ENCODE data around the gene NPLOC4. TPM values are rescaled to one million over a fixed set of nuclear protein-coding genes. Genes with fewer than 3 reads are reported as not detected.

NPLOC4 gene
- total RNA-seq, 2 donors from 2014 or later, result 43.8 to 63.0 TPM

DNA sequence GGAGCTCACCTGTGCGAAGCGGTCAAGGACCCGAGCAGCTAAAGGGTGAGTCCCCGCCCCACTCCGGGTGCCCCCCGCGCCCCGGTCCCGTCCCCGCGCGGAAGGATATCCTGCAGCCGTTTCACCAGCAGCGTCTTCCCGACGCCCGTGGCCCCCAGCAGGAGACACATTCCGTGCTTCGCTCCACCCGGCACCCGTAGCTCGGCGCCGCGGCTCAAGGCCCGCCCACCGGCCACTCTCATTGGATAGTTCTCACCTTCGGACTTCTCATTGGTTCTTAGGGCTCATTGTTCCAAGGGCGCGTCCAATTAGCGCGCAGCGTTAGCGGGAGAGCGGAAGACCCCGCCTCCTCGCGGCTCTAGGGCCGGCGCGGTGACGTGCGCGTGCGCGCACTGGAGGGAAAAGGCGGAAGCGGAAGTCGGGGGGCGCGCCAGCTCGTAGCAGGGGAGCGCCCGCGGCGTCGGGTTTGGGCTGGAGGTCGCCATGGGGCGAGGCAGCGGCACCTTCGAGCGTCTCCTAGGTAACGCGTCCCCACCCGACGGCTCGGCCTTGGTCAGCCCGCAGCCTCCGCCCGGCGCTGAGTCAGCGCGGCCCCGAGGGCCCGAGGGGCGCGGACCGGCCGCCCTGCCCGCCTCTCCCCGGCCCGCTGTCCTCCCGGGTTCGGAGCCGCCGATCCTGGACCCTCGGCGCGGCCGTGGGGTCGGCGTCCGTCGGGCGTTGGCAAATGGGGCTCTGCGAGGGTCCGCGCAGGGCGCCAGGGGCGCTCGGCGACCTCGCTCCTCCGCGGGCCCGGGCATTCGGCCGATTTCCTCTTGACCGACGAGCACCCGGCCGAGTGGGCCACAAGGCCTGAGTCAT is 46.9 kb upstream of the NPLOC4 start, which contains the start of the genes ARL16 and HGS:
Gene ARL16 (minus strand): TSS at position 214 of the 858 bp plus-strand sequence. CDS start 44 bp downstream, at position 170.
Gene HGS (plus strand): TSS at position 428 of the 858 bp plus-strand sequence. CDS start 56 bp downstream, at position 484.
- peak; percentile 98 for ATAC-seq
- Histone ChIP-seq H3K36me3 (replicated peaks in 1 of 2; ENCODE audit: insufficient read depth in 1 of 2, low read depth in 2 of 2) (peaks cover 0 to 10% of the 10 kb centered on the region in 2 donors), H3K27ac (peak within 1 kb of the TSS; percentile 62 to 86 (median 76)), H3K9me3 (no peaks in the 10 kb centered on the region), H3K27me3 (no peaks in the 10 kb centered on the region), H3K4me3 (peak within 1 kb of the TSS; percentile 86 to 95), H3K4me1 (peaks cover 39% of the 10 kb centered on the region)
- peak; percentile 39 to 73 (median 59) for TF ChIP-seq POLR2A (IDR thresholded peaks at IDR 0.05)
- peak in 1 of 7 experiments; percentile 10 for TF ChIP-seq CTCF (IDR thresholded peaks at IDR 0.05)
- DNase-seq, result peak; percentile 98
- WGBS, 2 donors, result 0% methylated on average over 106 of the region's 112 CpGs; no CpG with 5 or more reads in 1 of the 2 donors
- intact Hi-C loops (cut with DNase I), result no loop called here

DNA sequence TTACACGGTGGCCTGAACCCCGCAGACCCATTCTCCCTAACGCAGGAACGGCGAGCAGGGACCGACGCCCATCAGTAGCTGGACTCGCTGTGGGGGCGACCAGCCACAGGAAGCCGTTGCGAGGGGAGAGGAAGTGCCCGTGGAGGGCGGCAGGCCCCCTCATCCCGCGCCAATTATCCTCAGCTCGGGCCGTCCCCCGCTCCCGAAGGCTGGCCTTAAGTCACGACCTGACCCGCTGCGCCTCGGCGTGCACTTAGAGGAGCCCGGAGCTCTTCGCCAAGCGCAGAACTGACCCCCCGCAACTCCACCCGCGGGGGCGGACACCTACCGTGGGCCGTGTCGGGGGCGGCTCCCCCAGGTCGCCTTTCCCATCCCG is 46.3 kb upstream of the NPLOC4 start:
- Histone ChIP-seq H3K27ac (peak overlapping the region; percentile 51 to 86 (median 76)), H3K27me3 (no peaks in the 10 kb centered on the region), H3K9me3 (no peaks in the 10 kb centered on the region), H3K4me1 (peaks cover 39% of the 10 kb centered on the region), H3K36me3 (replicated peaks in 1 of 2; ENCODE audit: insufficient read depth in 1 of 2, low read depth in 2 of 2) (peaks cover 0 to 8% of the 10 kb centered on the region in 2 donors), H3K4me3 (peak overlapping the region; percentile 86 to 95)
- peak; percentile 15 for ATAC-seq
- peak in 1 of 4 donors; percentile 20 for DNase-seq
- TF ChIP-seq CTCF (IDR thresholded peaks at IDR 0.05) (no peak), POLR2A (IDR thresholded peaks at IDR 0.05) (no peak)
- WGBS, 2 donors, result 0% methylated on average over 1 to 37 of the region's 37 CpGs
- intact Hi-C loops (cut with DNase I), result no loop called here

DNA sequence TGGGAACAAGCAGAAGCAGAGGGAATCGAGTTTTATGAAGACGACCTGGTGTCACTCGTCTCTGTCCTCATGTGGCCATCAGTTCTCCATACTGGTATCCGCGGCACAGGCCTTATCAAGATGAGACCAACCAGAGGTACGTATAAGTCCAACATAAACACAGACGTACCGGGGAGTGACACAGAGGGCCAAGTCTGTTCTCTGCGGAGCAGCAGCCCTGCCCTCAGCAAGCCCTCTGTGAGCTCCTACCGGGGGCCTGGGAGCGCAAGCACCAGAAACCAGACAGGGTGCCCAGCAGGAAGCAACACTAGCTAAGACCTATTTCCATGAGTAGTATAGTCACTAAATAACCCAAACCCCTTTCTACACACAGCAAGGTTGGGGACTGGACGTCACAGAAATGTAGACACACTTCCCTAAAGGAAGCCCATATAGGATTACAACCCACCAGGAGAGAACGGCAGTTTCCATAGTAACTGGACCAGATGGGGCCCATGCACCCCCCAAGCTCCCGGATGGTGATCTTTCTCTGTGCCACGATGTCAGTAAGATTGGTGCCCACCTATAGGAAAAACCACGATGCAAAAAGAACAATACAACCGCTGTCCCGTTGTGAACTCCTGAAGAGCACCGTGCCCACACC is 45.8 kb upstream of the NPLOC4 start:
- TF ChIP-seq POLR2A (IDR thresholded peaks at IDR 0.05), result no peak
- TF ChIP-seq CTCF (IDR thresholded peaks at IDR 0.05), result no peak
- intact Hi-C loops (cut with DNase I), result no loop called here
- H3K27ac ChIP-seq, result peak overlapping the region in 3 of 4 donors; percentile 66 to 86 (median 85)
- ATAC-seq (no peak), DNase-seq (no peak)
- peaks cover 0 to 8% of the 10 kb centered on the region in 2 donors for H3K36me3 ChIP-seq (replicated peaks in 1 of 2; ENCODE audit: insufficient read depth in 1 of 2, low read depth in 2 of 2)
- H3K27me3 ChIP-seq, result no peaks in the 10 kb centered on the region
- peaks cover 39% of the 10 kb centered on the region for H3K4me1 ChIP-seq
- 17 to 32% methylated on average over 6 to 19 of the region's 19 CpGs for WGBS, 2 donors
- H3K4me3 ChIP-seq, result peak overlapping the region; percentile 86 to 95
- H3K9me3 ChIP-seq, result no peaks in the 10 kb centered on the region

DNA sequence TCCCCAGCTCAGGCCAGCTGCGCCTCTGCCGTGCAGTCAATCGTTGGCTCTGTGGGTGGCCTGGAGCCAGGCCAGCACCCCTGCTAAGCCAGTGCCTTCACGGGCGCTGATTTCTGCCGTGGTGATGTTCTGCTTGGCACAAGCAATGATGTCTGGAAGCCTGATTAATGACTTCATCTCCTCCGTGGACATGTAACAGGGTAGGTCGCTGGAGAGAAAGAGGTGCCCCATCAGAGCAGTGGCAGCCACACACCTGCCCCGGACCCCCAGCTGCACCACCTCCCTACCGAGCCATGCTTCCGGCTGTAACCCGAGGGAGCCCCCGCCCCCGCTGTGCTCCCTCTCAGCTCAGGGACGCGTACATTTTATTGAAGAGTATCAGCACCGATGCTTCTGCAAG is 44.8 kb upstream of the NPLOC4 start:
- Histone ChIP-seq H3K4me3 (no peak overlapping the region), H3K4me1 (peaks cover 39% of the 10 kb centered on the region), H3K27me3 (no peaks in the 10 kb centered on the region), H3K27ac (peak overlapping the region; percentile 25 to 86 (median 44)), H3K36me3 (replicated peaks in 1 of 2; ENCODE audit: insufficient read depth in 1 of 2, low read depth in 2 of 2) (peaks cover 0 to 2% of the 10 kb centered on the region in 2 donors), H3K9me3 (no peaks in the 10 kb centered on the region)
- TF ChIP-seq POLR2A (IDR thresholded peaks at IDR 0.05), result no peak
- no peak for TF ChIP-seq CTCF (IDR thresholded peaks at IDR 0.05)
- DNase-seq (peak; percentile 42 to 70 (median 65)), ATAC-seq (no peak)
- intact Hi-C loops (cut with DNase I), result no loop called here
- WGBS, 2 donors, result 38 to 52% methylated on average over 15 to 17 of the region's 17 CpGs

Data from body of pancreas (tissue), 4 donors.